WERI-Rb-1 (cell line): Measurements from ENCODE around the gene KRTAP10-3.

ENCODE experiments used
- DNase-seq: peaks from one replicate; pipeline ENCODE4 v3.0.0-alpha.2; 2020
- H3K27ac ChIP-seq: fragments of 250-450 bp; sonication (Bioruptor Pico); 2 replicates; pipeline ENCODE4 v1.5.1; 2020; ENCODE audit warnings: mild to moderate bottlenecking, moderate library complexity
- H3K27me3 ChIP-seq: fragments of 250-450 bp; sonication (Bioruptor Pico); 2 replicates; pipeline ENCODE4 v1.5.1; 2021; ENCODE audit warnings: mild to moderate bottlenecking, low read depth, moderate library complexity; ENCODE audit not compliant: insufficient read depth, severe bottlenecking
- H3K36me3 ChIP-seq: fragments of 250-450 bp; sonication (Bioruptor Pico); 2 replicates; pipeline ENCODE4 v1.5.1; 2020; ENCODE audit warnings: mild to moderate bottlenecking, moderate library complexity
- H3K4me3 ChIP-seq: 2 replicates; pipeline ENCODE4 v1.5.1; 2011; ENCODE audit warnings: low read depth, mild to moderate bottlenecking, control low read depth, low read length
- H3K9me3 ChIP-seq: fragments of 250-450 bp; sonication (Bioruptor Pico); 2 replicates; pipeline ENCODE4 v1.5.1; 2021; ENCODE audit warnings: mild to moderate bottlenecking, moderate library complexity; ENCODE audit not compliant: severe bottlenecking
- CTCF ChIP-seq: IDR thresholded peaks from 2 replicates; pipeline ENCODE4 v1.5.1; 2011; ENCODE audit warnings: low read depth, mild to moderate bottlenecking, control low read depth, inconsistent platforms, low read length

Gene KRTAP10-3

GRCh38 chr21:44590311-44590721 is 31.7 kb upstream of the KRTAP10-3 start:
- Histone ChIP-seq H3K4me3 (no peak overlapping the region), H3K27me3 (no peaks in the 10 kb centered on the region), H3K27ac (no peak overlapping the region), H3K36me3 (no peaks in the 10 kb centered on the region), H3K9me3 (no peaks in the 10 kb centered on the region)
- no peak for TF ChIP-seq CTCF
- DNase-seq, result no peak

GRCh38 chr21:44589586-44590305 is 31.2 kb upstream of the KRTAP10-3 start:
- Histone ChIP-seq H3K27me3 (no peaks in the 10 kb centered on the region), H3K36me3 (no peaks in the 10 kb centered on the region), H3K4me3 (no peak overlapping the region), H3K9me3 (no peaks in the 10 kb centered on the region), H3K27ac (no peak overlapping the region)
- no peak for DNase-seq
- no peak for TF ChIP-seq CTCF

GRCh38 chr21:44589094-44589493 is 30.5 kb upstream of the KRTAP10-3 start:
- Histone ChIP-seq H3K27me3 (no peaks in the 10 kb centered on the region), H3K4me3 (no peak overlapping the region), H3K27ac (no peak overlapping the region), H3K9me3 (no peaks in the 10 kb centered on the region), H3K36me3 (no peaks in the 10 kb centered on the region)
- no peak for DNase-seq
- TF ChIP-seq CTCF, result no peak

GRCh38 chr21:44585892-44586291 is 27.3 kb upstream of the KRTAP10-3 start:
- Histone ChIP-seq H3K36me3 (no peaks in the 10 kb centered on the region), H3K27ac (no peak overlapping the region), H3K27me3 (no peaks in the 10 kb centered on the region), H3K4me3 (no peak overlapping the region), H3K9me3 (peaks cover 6% of the 10 kb centered on the region)
- no peak for TF ChIP-seq CTCF
- DNase-seq, result no peak

- H3K4me3 ChIP-seq, result no peak overlapping the region
- no peak for DNase-seq
- no peaks in the 10 kb centered on the region for H3K36me3 ChIP-seq
- peaks cover 6% of the 10 kb centered on the region for H3K9me3 ChIP-seq
- no peak for TF ChIP-seq CTCF
- H3K27me3 ChIP-seq, result no peaks in the 10 kb centered on the region
- no peak overlapping the region for H3K27ac ChIP-seq
These were observed 25.2 kb upstream of the KRTAP10-3 start for GRCh38 chr21:44583800-44584147.
